IMR-90 (cell line): Measurements from ENCODE around the gene ANXA2. TPM values are rescaled to one million over a fixed set of nuclear protein-coding genes. Genes with fewer than 3 reads are reported as not detected.

Experiments
- ATAC-seq: fragments of 200-7000 bp; cut with Tn5 transposase; 2 replicates; pipeline ENCODE4 v1.9.1; 2020; ENCODE audit warnings: low read depth, mild to moderate bottlenecking, moderate library complexity
- BruUV-seq: library from RNA; stranded (reverse); fragments of 400-500 nt; replicated peaks from 2 replicates; lab custom pipeline; 2021; lab: Mats Ljungman, UMichigan
- CTCF ChIA-PET: fragments of 300-600 bp; formaldehyde crosslinking; extraction: SDS; loops from one replicate; lab custom pipeline; 2021; ENCODE audit warnings: antibody characterized with exemption; lab: Yijun Ruan, JAX
- POLR2A ChIA-PET: fragments of 300-600 bp; sonication (Branson Sonifier 250); formaldehyde crosslinking; loops from one replicate; lab custom pipeline; 2022; ENCODE audit warnings: antibody characterized with exemption; ENCODE audit not compliant: unreplicated experiment; lab: Charles Lee
- DNase-seq: peaks from one replicate; pipeline ENCODE4 v3.0.0; 2013
- H2AFZ ChIP-seq: replicated peaks from 2 replicates; pipeline ENCODE3; 2013; ENCODE audit warnings: low read length, mild to moderate bottlenecking; ENCODE audit not compliant: poor library complexity
- H2AK5ac ChIP-seq: 2 replicates; pipeline ENCODE4 v1.6.1; 2013; ENCODE audit warnings: low read depth, low read length, inconsistent platforms
- H2AK9ac ChIP-seq: replicated peaks from 2 replicates; pipeline ENCODE3; 2013; ENCODE audit warnings: mild to moderate bottlenecking, low read depth, low read length, moderate library complexity; ENCODE audit not compliant: poor library complexity
- H2BK120ac ChIP-seq: 2 replicates; pipeline ENCODE4 v1.6.1; 2013; ENCODE audit warnings: low read depth, low read length, inconsistent platforms
- H2BK15ac ChIP-seq: 3 replicates; pipeline ENCODE4 v1.6.1; 2013; ENCODE audit warnings: low read depth, low read length, inconsistent platforms
- H2BK20ac ChIP-seq: 2 replicates; pipeline ENCODE4 v1.6.1; 2013; ENCODE audit warnings: low read depth, mild to moderate bottlenecking, inconsistent platforms, low read length, moderate library complexity
- H2BK5ac ChIP-seq: 2 replicates; pipeline ENCODE4 v1.6.1; 2013; ENCODE audit warnings: mild to moderate bottlenecking, low read depth, low read length, inconsistent platforms; ENCODE audit not compliant: poor library complexity, severe bottlenecking
- H3K14ac ChIP-seq: replicated peaks from 2 replicates; pipeline ENCODE4 v1.6.1; 2013; ENCODE audit warnings: low read depth, low read length, inconsistent platforms
- H3K18ac ChIP-seq: 2 replicates; pipeline ENCODE4 v1.6.1; 2013; ENCODE audit warnings: low read depth, low read length, control low read depth
- H3K23ac ChIP-seq: 2 replicates; pipeline ENCODE4 v1.6.1; 2013; ENCODE audit warnings: low read depth, low read length, inconsistent platforms
- H3K27ac ChIP-seq: 2 replicates; pipeline ENCODE4 v1.5.1; 2013; ENCODE audit warnings: mild to moderate bottlenecking, control low read depth, low read length; ENCODE audit not compliant: insufficient read depth
- H3K27me3 ChIP-seq: 2 replicates; pipeline ENCODE4 v1.6.1; 2013; ENCODE audit warnings: low read length; ENCODE audit not compliant: control insufficient read depth, insufficient read depth
- H3K36me3 ChIP-seq: 2 replicates; pipeline ENCODE4 v1.6.1; 2013; ENCODE audit warnings: low read length, mixed read lengths; ENCODE audit not compliant: control insufficient read depth, insufficient read depth
- H3K4ac ChIP-seq: 2 replicates; pipeline ENCODE4 v1.6.1; 2013; ENCODE audit warnings: low read depth, low read length, inconsistent platforms
- H3K4me1 ChIP-seq: 2 replicates; pipeline ENCODE4 v1.6.1; 2013; ENCODE audit warnings: low read length, mixed read lengths; ENCODE audit not compliant: control insufficient read depth, insufficient read depth
- H3K4me2 ChIP-seq: 2 replicates; pipeline ENCODE4 v1.6.1; 2013; ENCODE audit warnings: low read depth, mild to moderate bottlenecking, control low read depth, low read length, moderate library complexity
- H3K4me3 ChIP-seq: 2 replicates; pipeline ENCODE4 v1.5.1; 2013; ENCODE audit warnings: low read depth, mild to moderate bottlenecking, control low read depth, low read length, moderate library complexity; ENCODE audit not compliant: insufficient read depth
- H3K56ac ChIP-seq: 2 replicates; pipeline ENCODE4 v1.6.1; 2013; ENCODE audit warnings: low read length, inconsistent platforms; ENCODE audit not compliant: insufficient read depth; ENCODE audit errors: extremely low read depth
- H3K79me1 ChIP-seq, 2 experiments: 2 replicates each; pipeline ENCODE4 v1.6.1; 2013; ENCODE audit warnings: low read length in 2 of 2, inconsistent platforms in 1 of 2, low read depth in 1 of 2
- H3K9ac ChIP-seq: 2 replicates; pipeline ENCODE4 v1.6.1; 2013; ENCODE audit warnings: low read depth, low read length, control low read depth
- H3K9me1 ChIP-seq: 2 replicates; pipeline ENCODE4 v1.6.1; 2013; ENCODE audit warnings: low read length, inconsistent platforms; ENCODE audit not compliant: insufficient read depth
- H3K9me3 ChIP-seq: 2 replicates; pipeline ENCODE4 v1.6.1; 2013; ENCODE audit warnings: low read length; ENCODE audit not compliant: control insufficient read depth, insufficient read depth
- H4K20me1 ChIP-seq: 2 replicates; pipeline ENCODE4 v1.6.1; 2013; ENCODE audit warnings: low read length, inconsistent platforms; ENCODE audit not compliant: insufficient read depth
- H4K5ac ChIP-seq: 2 replicates; pipeline ENCODE4 v1.6.1; 2013; ENCODE audit warnings: mild to moderate bottlenecking, low read depth, low read length, control low read depth
- H4K8ac ChIP-seq, 2 experiments: 2 replicates each; pipeline ENCODE4 v1.6.1; 2013; ENCODE audit warnings: low read depth in 2 of 2, low read length in 2 of 2, control low read depth in 1 of 2, inconsistent platforms in 1 of 2
- H4K91ac ChIP-seq: 2 replicates; pipeline ENCODE4 v1.6.1; 2013; ENCODE audit warnings: low read depth, low read length, inconsistent platforms; ENCODE audit not compliant: insufficient read depth
- CEBPB ChIP-seq: IDR thresholded peaks from 2 replicates; pipeline ENCODE4 v1.6.1; 2012; ENCODE audit warnings: low read depth, low read length, improper control_type of control experiment
- FOS ChIP-seq: fragments of 150-350 bp; IDR thresholded peaks from 2 replicates; pipeline ENCODE4 v1.6.1; 2016; ENCODE audit warnings: low read depth, low read length
- MAFK ChIP-seq: IDR thresholded peaks from 2 replicates; pipeline ENCODE4 v1.6.1; 2012; ENCODE audit warnings: low read depth, low read length, improper control_type of control experiment
- WGBS, 2 experiments: methylation state at CpG; one replicate each; pipeline versions ENCODE4 v1.1.5 to v1.1.7; 2013; ENCODE audit warnings: missing lambda C conversion rate in 2 of 2; ENCODE audit not compliant: insufficient read length in 1 of 2; ENCODE audit errors: extremely low coverage in 2 of 2; 5-methylcytosine and 5-hydroxymethylcytosine counted together
- dilution Hi-C: fragments of 300-500 bp; cut with HindIII; formaldehyde crosslinking; loops from one replicate; pipeline ENCODE4 v1.14.3; 2018; ENCODE audit warnings: low sequenced_read_pairs; ENCODE audit not compliant: unreplicated experiment
- in situ Hi-C: fragments of 300-500 bp; cut with MboI; formaldehyde crosslinking; loops from 3 replicates; pipeline ENCODE4 v1.14.3; 2019; ENCODE audit warnings: low sequenced_read_pairs, inconsistent platforms, mixed read lengths
- intact Hi-C: fragments of 100-400 bp; cut with micrococcal nuclease; formaldehyde crosslinking; loops from 2 replicates; pipeline ENCODE4 v1.10.0; 2022
- polyA plus RNA-seq, 3 experiments: library from polyadenylated mRNA; depleted of rRNA; stranded (reverse); fragments of >200 nt; gene quantifications; 2 replicates each; pipeline ENCODE4 v1.2.3, GENCODE V29; 2012; ENCODE audit warnings: low replicate concordance in 1 of 3
- total RNA-seq: library from RNA; depleted of rRNA; stranded (reverse); fragments of >200 nt; gene quantifications from 2 replicates; pipeline ENCODE4 v1.2.3, GENCODE V29; 2012

ANXA2 gene
- total and polyA plus RNA-seq, 2 of the 4 experiments (the other 2 are of a cell fraction): 7,454 to 8,412 TPM

GRCh38 chr15:60421544-60421943 lies 23.8 kb upstream of the ANXA2 start:
- Histone ChIP-seq H4K8ac (no peak overlapping the region; a peak in 1 of 4 replicates), H3K4me3 (no peak overlapping the region), H3K18ac (no peak overlapping the region), H4K5ac (no peak overlapping the region), H4K91ac (no peak overlapping the region), H3K23ac (no peak overlapping the region), H3K27ac (no peak overlapping the region), H3K14ac (no peak overlapping the region), H2BK120ac (no peak overlapping the region), H3K4ac (no peak overlapping the region), H3K56ac (no peak overlapping the region), H2BK5ac (peak overlapping the region; percentile 79), H2AK5ac (no peak overlapping the region), H3K9me1 (peaks cover 3% of the 10 kb centered on the region), H3K4me2 (peak overlapping the region; percentile 2; the same call in 1 of the 2 replicates), H2BK20ac (no peak overlapping the region), H3K27me3 (no peaks in the 10 kb centered on the region), H2AFZ (no peak overlapping the region), H3K9ac (no peak overlapping the region), H3K4me1 (peaks cover 5% of the 10 kb centered on the region), H4K20me1 (no peaks in the 10 kb centered on the region), H3K79me1 (peaks cover 3 to 29% of the 10 kb centered on the region in 2 experiments), H3K36me3 (no peaks in the 10 kb centered on the region), H2BK15ac (no peak overlapping the region), H3K9me3 (no peaks in the 10 kb centered on the region), H2AK9ac (no peak overlapping the region)
- CTCF ChIA-PET: interaction anchor here (0.7 kb wide), 1 partner anchor 81 kb away, joined by 4 read pairs; no protein-coding TSS in a partner anchor
- TF ChIP-seq CEBPB (peak; percentile 47; the same call in 1 of the 2 replicates), MAFK (no peak), FOS (peak; percentile 18; the same call in 1 of the 2 replicates)
- dilution Hi-C loops (no loop called here), in situ Hi-C loops (no loop called here), intact Hi-C loops (loop anchor here (1.0 kb wide), 1 partner anchor 19 kb away; no protein-coding TSS in a partner anchor)
- WGBS, 2 experiments: no CpG with 5 or more reads among the region's 1 CpG
- DNase-seq: peak; percentile 89
- peak; percentile 74 for ATAC-seq
- POLR2A ChIA-PET: interaction anchor here (0.6 to 1.0 kb wide), 2 partner anchors 23 to 25 kb away, joined by 3 read pairs; no protein-coding TSS in a partner anchor
- BruUV-seq: no TSS peak
